GM12872 (cell line): ENCODE data around the gene RGS7.

Source experiments
- CTCF ChIP-seq: IDR thresholded peaks from 3 replicates; pipeline ENCODE4 v1.5.1; 2011; ENCODE audit warnings: low read depth, mild to moderate bottlenecking, low read length, moderate library complexity; ENCODE audit not compliant: insufficient read depth

The RGS7 gene

GRCh38 chr1:240991230-240991629 is 365.8 kb downstream of the RGS7 start:
- no peak for TF ChIP-seq CTCF

GRCh38 chr1:240987928-240988327 is 369.1 kb downstream of the RGS7 start:
- TF ChIP-seq CTCF, result no peak

- TF ChIP-seq CTCF, result no peak
Observed at GRCh38 chr1:240985081-240985480, 371.9 kb downstream of the RGS7 start.

GRCh38 chr1:240980342-240980741 is 376.7 kb downstream of the RGS7 start:
- TF ChIP-seq CTCF, result no peak

- TF ChIP-seq CTCF, result no peak
Observed at GRCh38 chr1:240976685-240977084, 380.3 kb downstream of the RGS7 start.

GRCh38 chr1:240973875-240974274 is 383.1 kb downstream of the RGS7 start:
- TF ChIP-seq CTCF, result no peak

GRCh38 chr1:240970253-240970652 is 386.8 kb downstream of the RGS7 start:
- TF ChIP-seq CTCF, result no peak

- no peak for TF ChIP-seq CTCF
Observed at GRCh38 chr1:240968864-240969263, 388.1 kb downstream of the RGS7 start.
